Omental fat pad (tissue), 4 donors: Measurements from ENCODE around the gene MYH2. TPM values are rescaled to one million over a fixed set of nuclear protein-coding genes. Genes with fewer than 3 reads are reported as not detected.

Experiments
- ATAC-seq: fragments of 150-250 bp; one replicate; pipeline ENCODE4 v1.9.1; 2016; ENCODE audit warnings: mild to moderate bottlenecking, moderate library complexity; ENCODE audit not compliant: low FRiP score
- DNase-seq: peaks from one replicate; pipeline ENCODE4 v3.0.0-alpha.2; 2019; ENCODE audit warnings: low spot score
- CTCF ChIP-seq, 3 donors: fragments of 450-650 bp; IDR thresholded peaks; one replicate each; pipeline ENCODE4 v1.5.1; 2016 to 2017; ENCODE audit warnings: antibody characterized with exemption in 3 of 3, mild to moderate bottlenecking in 3 of 3, moderate library complexity in 2 of 3
- total RNA-seq, 4 donors: library from RNA; depleted of rRNA; stranded (reverse); fragments of >200 nt; gene quantifications; one replicate each; pipeline ENCODE4 v1.1.0, GENCODE V29; 2016

The MYH2 gene
- total RNA-seq, 4 donors from 2014 or later: 0.12 TPM; not detected in 3

- no peak for ATAC-seq
- TF ChIP-seq CTCF (IDR thresholded peaks at IDR 0.05): no peak
- no peak for DNase-seq
Observed at GRCh38 chr17:10474536-10474935, 74.9 kb downstream of the MYH2 start.

GRCh38 chr17:10471858-10472257 is 77.6 kb downstream of the MYH2 start:
- DNase-seq (no peak), ATAC-seq (no peak)
- TF ChIP-seq CTCF (IDR thresholded peaks at IDR 0.05): no peak

Other genes with a start within 250 kb of the MYH2 start
- not detected for gene MYH13, start 176.7 kb downstream of the MYH2 start, total RNA-seq
- gene MYH8, start 127.7 kb downstream of the MYH2 start, total RNA-seq: not detected
- not detected for gene MYH4, start 80.1 kb downstream of the MYH2 start, total RNA-seq
- gene MYH1, start 31.1 kb downstream of the MYH2 start, total RNA-seq: under 1 TPM in 1 of 4 donors, not detected in 3; 0.96 TPM
- gene MYH3, start 107.7 kb upstream of the MYH2 start, total RNA-seq: 1 to 10 TPM; 2.3 to 2.8 (median 2.5) TPM
- 10 to 100 TPM; 18.0 to 35.4 (median 24.2) TPM for gene SCO1, start 147.9 kb upstream of the MYH2 start, total RNA-seq
- gene ADPRM, start 147.9 kb upstream of the MYH2 start, total RNA-seq: 10 to 100 TPM in 1 of 4 donors, 1 to 10 TPM in 3; 7.7 to 12.5 (median 9.7) TPM
- 10 to 100 TPM in 3 of 4 donors, 1 to 10 TPM in 1; 7.8 to 17.4 (median 13.4) TPM for gene TMEM220, start 180.4 kb upstream of the MYH2 start, total RNA-seq